ENCODE results near the gene DOCK1.

DNA sequence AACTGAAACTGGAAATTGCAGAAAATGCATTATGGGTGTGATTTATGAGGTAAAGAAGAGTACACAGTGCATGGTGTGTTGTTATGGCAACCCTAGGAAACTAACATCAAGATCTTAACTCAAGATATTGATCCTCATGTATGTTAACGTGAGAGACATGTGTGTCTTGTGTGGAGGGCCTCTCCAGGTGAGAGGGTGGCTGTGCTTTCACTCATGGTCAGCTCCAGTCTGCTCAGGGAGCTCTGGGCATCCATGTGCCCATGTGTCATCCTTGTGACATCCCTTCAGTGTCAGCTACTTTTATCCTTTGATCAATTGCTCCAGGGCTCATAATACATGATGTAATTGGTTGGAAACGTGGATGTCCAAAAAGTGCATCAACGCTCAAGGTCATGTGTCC lies 316.1 kb downstream of the DOCK1 start:
- TF ChIP-seq CTCF (conservative IDR thresholded peaks at IDR 0.05 in 1 of 2, IDR thresholded peaks at IDR 0.05 in 1 of 2; ENCODE audit: low read depth in 1 of 2, low read length in 2 of 2) (no peak), EZH2 (IDR thresholded peaks at IDR 0.05; ENCODE audit: low read length, missing control alignments) (no peak)

Data from fibroblast of lung (primary cell).